ENCODE measurements around the gene GJB1. TPM values are rescaled to one million over a fixed set of nuclear protein-coding genes. Genes with fewer than 3 reads are reported as not detected.
A peak's percentile ranks its signal among the peaks of the same experiment; 100 is the strongest.
"Not testable (repeated sequence)": the region's sequence is repeated elsewhere in the genome, so short reads cannot be mapped to it uniquely, and the experiment has no call there.

GJB1 gene
- total RNA-seq, 1 donor: not detected

GRCh38 chrX:71251466-71251973 is 28.5 kb downstream of the GJB1 start:
- peak; percentile 14 for DNase-seq (ENCODE audit: low read depth)
- TF ChIP-seq CTCF (IDR thresholded peaks at IDR 0.05; ENCODE audit: insufficient read depth, low read depth, low read length): no peak
- no peak overlapping the region for H3K4me3 ChIP-seq (ENCODE audit: low read depth, low read length)

- DNase-seq (ENCODE audit: low read depth): no peak
- peak overlapping the region; percentile 84 for H3K4me3 ChIP-seq (ENCODE audit: low read depth, low read length)
- no peak for TF ChIP-seq CTCF (IDR thresholded peaks at IDR 0.05; ENCODE audit: insufficient read depth, low read depth, low read length)
These were observed 29.2 kb downstream of the GJB1 start for GRCh38 chrX:71252221-71252620.

- peak overlapping the region; percentile 84 for H3K4me3 ChIP-seq (ENCODE audit: low read depth, low read length)
- peak; percentile 18 for DNase-seq (ENCODE audit: low read depth)
- TF ChIP-seq CTCF (IDR thresholded peaks at IDR 0.05; ENCODE audit: insufficient read depth, low read depth, low read length): peak; percentile 45
These were observed 30.4 kb downstream of the GJB1 start for GRCh38 chrX:71253253-71254091.

- no peak for TF ChIP-seq CTCF (IDR thresholded peaks at IDR 0.05; ENCODE audit: insufficient read depth, low read depth, low read length)
- peak within 1 kb of the TSS; percentile 84 for H3K4me3 ChIP-seq (ENCODE audit: low read depth, low read length)
- DNase-seq (ENCODE audit: low read depth): peak; percentile 80
These were observed 31.3 kb downstream of the GJB1 start, which contains the start of gene ZMYM3 for GRCh38 chrX:71254092-71254963. Gene ZMYM3, minus strand, starts transcription at chrX:71254140. Its CDS starts 885 bp downstream, at chrX:71253255.

- TF ChIP-seq CTCF (IDR thresholded peaks at IDR 0.05; ENCODE audit: insufficient read depth, low read depth, low read length): no peak
- H3K4me3 ChIP-seq (ENCODE audit: low read depth, low read length): no peak overlapping the region
- peak; percentile 49 for DNase-seq (ENCODE audit: low read depth)
These were observed 33.0 kb downstream of the GJB1 start for GRCh38 chrX:71256051-71256450.

GRCh38 chrX:71256856-71257255 is 33.8 kb downstream of the GJB1 start:
- no peak overlapping the region for H3K4me3 ChIP-seq (ENCODE audit: low read depth, low read length)
- no peak for TF ChIP-seq CTCF (IDR thresholded peaks at IDR 0.05; ENCODE audit: insufficient read depth, low read depth, low read length)
- peak; percentile 8 for DNase-seq (ENCODE audit: low read depth)

- DNase-seq (ENCODE audit: low read depth): not testable (repeated sequence)
These were observed 45.6 kb downstream of the GJB1 start for GRCh38 chrX:71268624-71269023.

More at GRCh38 chrX:71268624-71269023, 45.6 kb downstream of the GJB1 start:
- H3K4me3 ChIP-seq (ENCODE audit: low read depth, low read length): not testable (repeated sequence)

All from fibroblast of villous mesenchyme (primary cell).